HG03432 (cell line): ENCODE results near the gene TNPO3.
"Not testable (repeated sequence)": the region's sequence is repeated elsewhere in the genome, so short reads cannot be mapped to it uniquely, and the experiment has no call there.

Experiments
- ATAC-seq: cut with Tn5 transposase; IDR thresholded peaks from one replicate; pipeline ENCODE4 v1.9.1; 2021; ENCODE audit warnings: mild to moderate bottlenecking, moderate library complexity; ENCODE audit not compliant: unreplicated experiment

TNPO3 gene

DNA sequence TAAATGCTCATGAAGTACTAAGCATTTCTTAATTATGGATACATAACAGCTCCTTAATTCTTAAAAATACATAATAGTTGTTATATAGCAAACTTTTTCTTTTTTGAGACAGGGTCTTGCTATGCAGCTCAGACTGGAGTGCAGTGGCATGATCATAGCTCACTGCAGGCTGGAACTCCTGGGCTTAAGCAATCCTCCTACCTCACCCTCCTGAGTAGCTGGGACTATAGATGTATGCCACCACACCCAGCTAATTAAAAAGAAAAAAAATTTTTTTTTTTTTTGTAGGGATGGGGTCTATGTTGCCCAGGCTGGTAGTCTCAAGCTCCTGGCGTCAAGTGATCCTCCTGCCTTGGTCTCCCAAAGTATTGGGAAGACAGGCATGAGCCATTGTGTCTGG is 86.3 kb downstream of the TNPO3 start:
- no peak for ATAC-seq

DNA sequence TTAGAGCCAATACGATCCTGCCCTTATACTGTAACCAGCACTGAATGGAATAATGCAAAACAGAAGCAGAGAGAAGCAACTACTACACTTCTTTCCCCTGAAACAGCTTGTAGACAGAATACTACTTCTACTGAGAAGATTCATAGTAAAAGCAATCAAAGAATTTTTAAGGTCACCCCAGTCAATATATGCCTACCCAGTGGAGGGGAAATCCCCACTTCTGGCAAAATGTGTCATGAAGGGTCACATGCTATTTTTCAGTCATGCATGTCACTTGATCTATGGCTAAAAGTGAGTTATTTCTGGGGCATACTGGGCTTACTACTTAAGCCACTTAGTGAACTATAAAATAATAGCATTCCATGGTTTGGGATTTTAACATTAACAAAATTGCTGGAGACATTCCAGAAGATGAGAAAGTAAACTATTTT is 91.6 kb downstream of the TNPO3 start:
- ATAC-seq, result peak; percentile 84

DNA sequence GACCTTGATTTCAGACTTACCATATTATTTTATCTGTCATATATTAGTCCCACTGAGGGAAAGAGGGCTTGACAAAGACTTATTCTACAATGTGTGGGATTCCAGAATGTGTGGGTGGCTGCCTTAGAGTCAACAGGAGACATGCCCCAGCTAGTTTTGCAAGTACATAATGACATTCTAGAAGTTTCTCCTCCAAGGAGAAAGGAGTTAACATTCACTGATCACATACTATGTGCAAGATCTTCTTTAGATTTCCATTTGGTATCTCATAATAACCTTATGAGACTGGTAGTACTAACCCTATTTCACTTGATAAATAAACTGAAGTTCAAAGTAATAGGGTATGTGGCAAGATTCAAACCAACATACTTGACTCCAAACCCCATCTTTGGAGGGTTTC is 92.0 kb downstream of the TNPO3 start:
- peak; percentile 30 for ATAC-seq

DNA sequence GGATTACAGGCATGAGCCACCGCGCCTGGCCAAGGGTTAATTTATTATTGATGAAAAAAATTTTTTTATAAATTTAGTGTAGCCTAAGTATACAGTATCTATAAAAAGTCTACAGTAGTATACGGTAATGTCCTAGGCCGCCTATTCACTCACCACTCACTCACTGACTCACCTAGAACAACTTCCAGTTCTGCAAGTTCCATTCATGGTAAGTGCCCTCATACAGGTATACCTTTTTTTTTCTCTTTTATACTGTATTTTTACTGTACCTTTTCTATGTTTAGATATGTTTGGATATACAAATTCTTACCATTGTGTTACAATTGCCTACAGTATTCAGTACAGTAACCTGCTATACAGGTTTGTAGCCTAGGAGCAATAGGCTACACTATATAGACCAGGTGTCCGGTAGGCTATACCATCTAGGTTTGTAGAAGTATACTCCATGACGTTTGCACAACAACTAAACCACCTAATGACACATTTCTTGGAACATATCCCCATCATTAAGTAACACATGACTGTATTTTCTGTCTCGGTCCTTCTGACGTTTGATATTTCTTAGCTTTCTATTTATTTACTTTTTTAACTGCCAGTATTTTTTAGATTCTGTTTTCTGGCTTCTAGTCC is 93.8 kb downstream of the TNPO3 start:
- ATAC-seq, result no peak

DNA sequence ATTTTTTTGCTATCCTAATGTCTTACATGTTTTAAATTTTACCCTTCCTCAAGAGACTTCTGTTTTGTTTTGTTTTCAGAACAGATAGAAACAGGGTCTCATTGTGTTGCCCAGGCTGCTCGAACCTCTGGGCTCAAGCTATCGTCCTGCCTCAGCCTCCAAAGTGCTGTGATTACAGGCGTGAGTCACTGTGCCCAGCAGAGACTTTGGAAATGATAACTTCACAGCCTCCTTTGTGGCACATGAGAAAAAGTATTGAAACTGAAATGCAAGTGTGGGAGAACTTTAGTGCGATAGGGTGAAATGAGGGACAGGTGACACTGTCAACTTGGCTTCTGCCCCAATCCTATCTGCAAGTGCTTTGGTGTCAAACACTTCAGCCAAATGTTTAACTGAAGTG is 95.6 kb downstream of the TNPO3 start:
- no peak for ATAC-seq

DNA sequence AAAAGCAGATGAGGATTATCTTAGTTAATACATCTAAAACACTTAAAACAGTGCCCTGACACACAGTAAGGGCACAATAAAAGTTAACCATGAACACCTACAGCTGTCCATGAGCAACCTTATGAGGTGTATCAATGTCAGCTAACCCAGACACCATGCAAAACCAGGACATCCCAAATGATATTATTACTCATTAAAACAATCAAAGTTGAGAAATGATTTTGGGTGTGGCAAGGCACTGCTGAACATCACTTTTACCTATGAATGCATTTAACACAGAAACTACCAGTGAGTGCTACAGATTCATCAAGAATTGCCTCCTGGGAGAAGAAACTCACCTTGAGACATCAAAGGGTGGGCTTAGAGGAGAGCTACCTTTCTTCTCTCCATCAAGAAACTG is 98.9 kb downstream of the TNPO3 start:
- ATAC-seq, result no peak

DNA sequence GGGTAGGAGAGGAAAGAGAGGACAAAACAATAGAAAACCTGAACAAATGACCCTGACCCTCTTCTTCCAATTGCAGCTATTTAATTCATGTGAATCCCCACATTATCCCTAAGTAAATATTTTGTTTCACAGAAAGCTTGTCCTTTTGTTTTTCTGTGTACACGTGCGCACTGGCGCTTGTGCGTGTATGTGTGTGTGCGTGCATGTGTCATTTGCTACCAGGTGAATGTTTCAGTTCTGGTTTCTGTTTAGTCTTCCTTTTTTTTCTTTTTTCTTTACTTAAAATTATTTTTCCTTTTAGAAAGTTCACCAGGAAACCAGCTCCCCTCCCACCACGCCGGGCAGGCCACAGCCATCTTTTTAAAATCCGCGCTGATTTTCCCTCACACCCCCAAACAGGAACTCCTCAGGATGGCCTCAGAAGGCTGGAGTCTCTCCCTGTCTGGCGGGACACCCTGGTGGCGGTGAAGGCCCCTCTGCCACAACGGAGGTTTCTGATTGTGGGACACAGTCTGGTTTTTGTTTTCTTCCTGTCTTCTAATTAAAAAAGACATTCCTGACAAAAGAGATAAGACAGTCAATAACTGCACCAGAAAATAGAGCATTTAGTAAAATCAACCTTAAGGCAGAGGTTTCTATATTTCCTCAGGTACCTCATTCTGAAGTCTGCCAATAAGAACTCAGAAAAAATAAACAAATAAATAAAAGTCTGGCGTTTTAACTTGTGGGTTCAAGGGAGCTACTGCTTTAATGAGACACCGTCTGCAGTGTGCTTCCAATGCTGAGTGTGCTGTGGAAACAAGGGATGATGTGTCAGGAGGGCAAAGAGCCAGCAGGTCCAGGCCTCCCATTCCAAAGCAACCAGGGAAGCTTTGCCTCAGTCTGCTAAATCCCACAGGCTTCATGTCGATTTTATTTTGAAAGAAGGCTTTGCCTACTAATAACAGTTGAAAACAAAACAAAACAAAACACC is 99.8 kb downstream of the TNPO3 start:
- ATAC-seq, result peak; percentile 65

DNA sequence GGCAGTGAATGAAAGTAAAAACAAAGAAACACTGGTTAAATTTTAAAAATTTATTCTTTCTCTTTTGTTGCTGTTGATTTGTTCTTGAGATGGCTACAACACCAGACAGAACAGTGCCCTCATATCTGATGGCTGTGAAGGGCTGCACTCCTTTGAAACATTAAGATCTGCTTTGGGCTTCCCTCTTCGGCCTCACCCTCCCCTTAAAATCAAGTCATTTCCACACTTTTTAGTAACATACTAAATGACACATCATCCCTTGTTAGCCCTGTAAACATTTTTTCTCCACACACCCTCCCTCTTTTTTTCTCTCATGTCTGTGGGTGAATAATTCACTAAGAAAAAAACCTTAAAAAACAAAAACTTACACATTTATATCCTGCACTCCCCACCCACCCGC is 100.8 kb downstream of the TNPO3 start:
- ATAC-seq, result no peak

DNA sequence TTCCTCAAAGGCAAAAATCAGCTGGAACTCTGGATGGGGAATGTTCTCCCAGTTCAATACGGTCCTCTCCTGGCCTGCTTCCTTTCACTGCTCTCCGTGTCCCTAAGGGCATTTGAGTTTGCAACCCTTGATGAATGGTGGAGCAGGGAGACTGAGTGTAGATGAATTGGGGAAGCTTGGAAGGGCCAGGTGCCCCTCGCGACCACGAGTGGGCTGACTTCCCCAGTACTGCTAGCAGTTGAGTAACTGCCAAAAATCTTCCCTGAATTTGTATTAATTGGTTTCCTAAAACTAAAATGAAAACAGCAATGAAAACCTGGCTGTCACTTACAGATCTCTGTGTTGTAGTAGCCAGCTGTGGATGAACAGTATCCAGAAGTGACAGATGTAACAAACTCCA is 103.6 kb downstream of the TNPO3 start:
- ATAC-seq, result no peak

DNA sequence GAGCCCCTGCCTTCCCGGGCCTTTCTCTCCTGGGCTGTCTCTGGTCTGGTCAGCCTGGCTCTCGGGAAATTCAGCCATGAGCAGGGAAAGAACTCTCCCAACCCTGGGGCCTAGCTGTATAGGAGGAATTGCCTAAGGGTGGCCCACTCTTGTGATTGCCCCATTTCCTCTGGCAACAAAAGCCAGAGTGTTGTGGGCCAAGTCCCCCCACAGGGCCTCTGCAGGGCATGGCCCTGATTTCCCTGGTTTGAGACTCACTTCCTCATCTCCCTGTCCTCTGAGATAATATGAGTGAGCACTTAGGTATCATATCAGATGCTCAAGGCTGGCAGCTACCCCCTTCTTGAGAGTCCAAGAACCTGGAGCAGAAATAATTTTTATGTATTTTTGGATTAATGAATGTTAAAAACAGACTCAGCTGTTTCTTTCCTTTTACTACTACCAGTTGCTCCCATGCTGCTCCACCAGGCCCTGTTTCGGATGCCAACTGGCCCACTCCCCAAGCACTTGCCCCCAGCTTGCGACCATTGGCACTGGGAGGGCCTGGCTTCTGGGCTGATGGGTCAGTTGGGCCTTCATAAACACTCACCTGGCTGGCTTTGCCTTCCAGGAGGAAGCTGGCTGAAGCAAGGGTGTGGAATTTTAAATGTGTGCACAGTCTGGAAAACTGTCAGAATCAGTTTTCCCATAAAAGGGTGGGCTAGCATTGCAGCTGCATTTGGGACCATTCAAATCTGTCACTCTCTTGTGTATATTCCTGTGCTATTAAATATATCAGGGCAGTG is 105.7 kb downstream of the TNPO3 start:
- ATAC-seq, result no peak

DNA sequence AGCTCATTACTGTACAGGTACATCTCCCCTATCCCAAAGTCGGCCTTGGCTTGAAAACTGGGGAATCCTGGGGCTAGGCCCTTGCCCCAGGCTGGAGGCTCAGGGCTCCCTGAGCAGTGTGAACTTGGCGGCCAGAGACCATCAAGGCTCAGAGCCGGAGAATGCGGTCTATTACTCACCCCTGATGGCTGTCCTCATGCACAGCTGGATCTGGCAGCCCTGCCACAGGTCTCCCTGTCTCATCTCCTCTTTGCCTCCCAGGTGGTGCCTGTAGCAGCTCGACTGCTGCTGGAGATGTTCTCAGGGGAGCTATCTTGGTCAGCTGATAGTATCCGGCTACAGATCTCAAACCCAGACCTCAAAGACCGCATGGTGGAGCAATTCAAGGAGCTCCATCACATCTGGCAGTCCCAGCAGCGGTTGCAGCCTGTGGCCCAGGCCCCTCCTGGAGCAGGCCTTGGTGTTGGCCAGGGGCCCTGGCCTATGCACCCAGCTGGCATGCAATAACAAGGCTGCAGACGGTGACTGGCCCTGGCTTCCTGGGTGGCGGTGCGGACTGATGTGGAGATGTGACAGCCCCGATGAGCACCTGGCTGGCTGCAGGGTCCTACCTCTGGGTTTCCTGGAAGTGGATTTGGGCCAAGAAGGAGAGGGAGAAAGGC is 106.5 kb downstream of the TNPO3 start:
- no peak for ATAC-seq

DNA sequence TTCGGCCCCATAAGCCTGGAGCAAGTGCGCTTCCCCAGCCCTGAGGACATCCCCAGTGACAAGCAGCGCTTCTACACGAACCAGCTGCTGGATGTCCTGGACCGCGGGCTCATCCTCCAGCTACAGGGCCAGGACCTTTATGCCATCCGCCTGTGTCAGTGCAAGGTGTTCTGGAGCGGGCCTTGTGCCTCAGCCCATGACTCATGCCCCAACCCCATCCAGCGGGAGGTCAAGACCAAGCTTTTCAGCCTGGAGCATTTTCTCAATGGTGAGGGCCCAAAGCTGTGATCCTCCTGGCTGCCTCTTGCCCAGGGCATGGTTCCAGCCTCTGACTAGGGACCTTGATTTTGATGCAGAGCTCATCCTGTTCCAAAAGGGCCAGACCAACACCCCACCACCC is 107.1 kb downstream of the TNPO3 start:
- ATAC-seq, result no peak

DNA sequence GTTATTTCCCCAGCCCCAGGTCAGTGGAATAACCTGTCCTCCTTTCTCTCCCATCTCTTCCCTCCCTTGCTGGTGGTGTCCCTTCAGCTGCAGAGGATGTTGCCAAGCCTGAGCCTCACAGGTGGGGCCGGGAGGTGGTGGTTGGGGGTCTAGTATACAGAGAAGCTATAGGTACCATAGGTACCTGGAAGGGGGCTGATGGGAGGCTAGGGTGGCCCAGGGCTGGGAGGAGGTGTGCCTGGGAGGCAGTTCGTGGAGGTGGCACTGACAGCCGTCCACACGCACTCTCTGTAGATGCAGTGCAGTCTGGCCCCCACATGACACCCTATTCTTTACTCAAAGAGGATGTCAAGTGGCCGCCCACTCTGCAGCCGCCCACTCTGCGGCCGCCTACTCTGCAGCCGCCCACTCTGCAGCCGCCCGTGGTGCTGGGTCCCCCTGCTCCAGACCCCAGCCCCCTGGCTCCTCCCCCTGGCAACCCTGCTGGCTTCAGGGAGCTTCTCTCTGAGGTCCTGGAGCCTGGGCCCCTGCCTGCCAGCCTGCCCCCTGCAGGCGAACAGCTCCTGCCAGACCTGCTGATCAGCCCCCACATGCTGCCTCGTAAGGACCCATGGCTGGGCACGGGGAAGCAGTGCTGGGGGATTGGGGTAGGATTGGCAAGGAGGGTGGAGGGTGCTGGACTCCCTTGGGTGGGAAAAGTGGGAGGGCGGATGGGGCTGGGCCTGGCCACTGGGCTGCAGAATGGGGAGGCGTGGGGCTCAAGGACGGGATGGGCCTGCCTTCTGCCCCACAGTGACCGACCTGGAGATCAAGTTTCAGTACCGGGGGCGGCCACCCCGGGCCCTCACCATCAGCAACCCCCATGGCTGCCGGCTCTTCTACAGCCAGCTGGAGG is 107.7 kb downstream of the TNPO3 start:
- no peak for ATAC-seq

DNA sequence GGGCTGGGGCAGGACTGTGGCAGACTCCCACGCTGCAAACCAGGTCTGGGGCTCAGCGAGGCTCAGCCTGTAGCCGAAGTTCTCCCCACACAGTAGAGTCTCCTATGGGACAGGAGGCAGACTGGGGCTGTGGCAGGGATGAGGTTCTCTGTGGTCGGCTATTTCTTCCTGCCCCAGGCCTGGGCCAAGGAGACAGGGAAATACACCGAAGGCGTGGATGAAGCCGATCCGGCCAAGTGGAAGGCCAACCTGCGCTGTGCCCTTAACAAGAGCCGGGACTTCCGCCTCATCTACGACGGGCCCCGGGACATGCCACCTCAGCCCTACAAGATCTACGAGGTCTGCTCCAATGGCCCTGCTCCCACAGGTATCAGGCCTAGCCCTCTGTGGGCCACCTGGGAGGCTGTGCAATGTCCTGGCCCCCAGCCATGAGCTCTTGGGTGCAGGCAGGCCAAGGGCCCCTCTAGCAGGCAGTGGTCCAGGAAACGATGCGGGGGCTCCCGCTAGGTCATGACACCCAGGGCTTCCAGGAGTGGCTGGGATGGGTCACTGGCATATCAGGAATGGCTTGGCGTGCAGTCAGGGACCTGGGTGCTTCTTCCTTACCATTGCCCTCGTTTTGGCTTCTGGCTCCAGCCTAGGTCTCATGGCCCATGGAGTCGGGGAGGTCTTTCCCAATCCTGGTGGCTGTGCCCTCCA is 109.1 kb downstream of the TNPO3 start:
- ATAC-seq, result no peak

DNA sequence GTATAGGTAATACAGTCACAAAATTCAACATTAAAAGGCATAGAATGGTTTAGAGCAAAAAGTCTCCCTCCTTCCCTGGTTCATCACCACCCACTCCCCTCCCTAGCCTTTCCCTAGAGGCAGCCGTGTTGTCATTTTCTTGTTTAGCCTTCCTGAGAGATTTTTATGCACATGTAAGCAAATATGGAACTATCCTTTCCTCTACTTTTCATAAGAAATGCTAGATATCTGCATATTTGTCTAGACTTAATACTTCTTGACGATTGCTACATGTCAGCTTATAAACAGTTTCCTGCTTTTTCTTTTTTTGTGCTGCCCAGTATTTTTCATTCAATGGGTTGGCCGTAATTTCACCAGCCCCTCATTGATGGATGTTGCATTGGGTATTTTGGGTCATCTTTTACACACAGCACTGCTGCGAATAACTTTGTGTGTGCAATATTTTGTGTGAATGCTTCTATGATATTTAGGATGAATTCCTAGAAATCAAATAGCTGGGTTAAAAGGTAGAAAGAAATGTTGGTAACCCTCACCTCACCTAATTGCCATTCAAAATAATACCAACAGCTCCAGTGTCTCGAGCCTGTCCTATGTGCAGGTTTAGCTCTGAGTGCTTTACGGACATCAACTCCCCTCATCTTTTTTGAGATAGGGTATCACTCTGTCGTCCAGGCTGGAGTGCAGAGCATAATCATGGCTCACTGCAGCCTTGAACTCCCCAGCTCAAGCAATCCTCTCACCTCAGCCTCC is 110.2 kb downstream of the TNPO3 start:
- ATAC-seq, result no peak

DNA sequence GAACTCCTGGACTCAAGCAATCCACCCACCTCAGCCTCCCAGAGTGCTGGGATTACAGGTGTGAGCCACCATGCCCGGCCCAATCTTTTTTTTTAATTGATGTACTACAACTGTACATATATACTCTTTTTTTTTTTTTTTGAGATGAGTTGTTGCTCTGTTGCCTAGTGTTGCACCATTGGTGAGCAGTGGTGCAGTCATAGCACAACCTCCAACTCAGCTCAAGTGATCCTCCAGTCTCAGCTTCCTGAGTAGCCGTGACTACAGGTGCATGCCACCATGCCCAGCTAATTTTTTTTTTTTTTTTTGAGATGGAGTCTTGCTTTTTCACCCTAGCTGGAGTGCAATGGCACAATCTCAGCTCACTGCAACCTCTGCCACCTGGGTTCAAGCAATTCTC is 111.7 kb downstream of the TNPO3 start:
- ATAC-seq, result not testable (repeated sequence)

DNA sequence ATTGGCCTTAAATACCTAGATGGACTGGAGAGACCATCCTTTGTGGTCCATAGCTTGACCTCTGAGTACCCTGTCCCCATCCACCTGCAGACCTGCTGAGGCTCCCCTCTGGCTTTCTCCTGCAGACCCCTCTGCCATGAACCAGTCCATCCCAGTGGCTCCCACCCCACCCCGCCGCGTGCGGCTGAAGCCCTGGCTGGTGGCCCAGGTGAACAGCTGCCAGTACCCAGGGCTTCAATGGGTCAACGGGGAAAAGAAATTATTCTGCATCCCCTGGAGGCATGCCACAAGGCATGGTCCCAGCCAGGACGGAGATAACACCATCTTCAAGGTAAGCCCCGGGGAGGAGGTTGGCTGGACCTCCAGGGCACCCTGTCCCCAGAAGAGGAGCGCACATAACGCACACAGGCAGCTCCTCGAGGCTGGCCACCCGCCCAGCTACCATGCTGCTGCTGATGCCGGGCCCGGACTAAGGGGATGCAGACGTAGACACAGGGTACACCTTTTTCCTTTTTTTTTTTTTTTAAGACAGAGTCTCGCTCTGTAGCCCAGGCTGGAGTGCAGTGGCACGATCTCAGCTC is 112.9 kb downstream of the TNPO3 start:
- no peak for ATAC-seq

DNA sequence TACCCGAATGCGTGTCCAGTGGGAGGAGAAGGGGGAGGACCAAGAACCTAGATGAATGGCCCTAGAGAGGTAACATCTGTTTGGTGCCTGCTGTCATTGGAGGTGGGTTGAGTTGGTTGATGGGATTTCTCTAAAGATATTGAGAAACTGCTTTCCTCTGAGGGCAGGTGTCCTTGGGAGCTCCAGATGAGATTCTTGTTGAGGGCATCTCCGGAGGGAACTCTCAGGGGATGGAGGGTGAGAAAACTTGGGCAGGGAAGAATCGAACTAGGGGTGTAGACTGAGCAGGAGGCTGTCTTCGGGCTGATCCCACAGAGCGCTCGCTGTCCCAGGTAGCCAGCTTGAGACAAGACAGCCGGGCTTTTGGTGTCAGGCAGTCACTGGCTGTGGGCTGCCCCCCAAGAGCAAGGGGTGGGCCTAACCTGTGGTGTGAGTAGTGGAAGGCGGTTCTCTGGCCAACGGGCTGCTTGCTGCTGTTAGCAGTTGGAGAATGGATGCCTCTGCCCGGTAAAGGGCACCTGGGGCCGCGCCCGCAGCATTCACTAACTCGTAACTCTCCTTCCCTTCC is 113.5 kb downstream of the TNPO3 start:
- ATAC-seq, result no peak
